Measurements from ENCODE around the gene SLC25A46.
"Not testable (repeated sequence)": the region's sequence is repeated elsewhere in the genome, so short reads cannot be mapped to it uniquely, and the experiment has no call there.

SLC25A46 gene

GRCh38 chr5:110707260-110707844 is 31.5 kb upstream of the SLC25A46 start:
- H3K4me3 ChIP-seq (replicated peaks; ENCODE audit: low read depth, low read length): no peak overlapping the region
- no peak for DNase-seq (ENCODE audit: extremely low read depth, low read depth)

GRCh38 chr5:110716247-110717245 is 22.3 kb upstream of the SLC25A46 start:
- no peak for TF ChIP-seq CTCF (IDR thresholded peaks at IDR 0.05; ENCODE audit: low read depth, low read length, missing control alignments)
- no peak overlapping the region for H3K4me3 ChIP-seq (replicated peaks; ENCODE audit: low read depth, low read length)
- DNase-seq (ENCODE audit: extremely low read depth, low read depth): no peak

More at GRCh38 chr5:110707260-110707844, 31.5 kb upstream of the SLC25A46 start:
- TF ChIP-seq CTCF (IDR thresholded peaks at IDR 0.05; ENCODE audit: low read depth, low read length, missing control alignments): no peak

- H3K4me3 ChIP-seq (replicated peaks; ENCODE audit: low read depth, low read length): no peak overlapping the region
- TF ChIP-seq CTCF (IDR thresholded peaks at IDR 0.05; ENCODE audit: low read depth, low read length, missing control alignments): no peak
- DNase-seq (ENCODE audit: extremely low read depth, low read depth): no peak
These were observed 20.5 kb upstream of the SLC25A46 start for GRCh38 chr5:110718311-110718710.

GRCh38 chr5:110726249-110727024 is 12.4 kb upstream of the SLC25A46 start, which contains the start of gene TMEM232:
Gene TMEM232, minus strand, starts transcription at chr5:110726671. Its CDS starts 59,319 bp downstream, at chr5:110667352.
- H3K4me3 ChIP-seq (replicated peaks; ENCODE audit: low read depth, low read length): peak within 1 kb of the TSS; percentile 28
- TF ChIP-seq CTCF (IDR thresholded peaks at IDR 0.05; ENCODE audit: low read depth, low read length, missing control alignments): no peak
- DNase-seq (ENCODE audit: extremely low read depth, low read depth): peak; percentile 33

- no peak for TF ChIP-seq CTCF (IDR thresholded peaks at IDR 0.05; ENCODE audit: low read depth, low read length, missing control alignments)
- peak overlapping the region; percentile 28 for H3K4me3 ChIP-seq (replicated peaks; ENCODE audit: low read depth, low read length)
These were observed 11.8 kb upstream of the SLC25A46 start for GRCh38 chr5:110727025-110727314.

GRCh38 chr5:110731499-110731898 is 7.3 kb upstream of the SLC25A46 start:
- DNase-seq (ENCODE audit: extremely low read depth, low read depth); H3K4me3 ChIP-seq (replicated peaks; ENCODE audit: low read depth, low read length): not testable (repeated sequence)

More at GRCh38 chr5:110727025-110727314, 11.8 kb upstream of the SLC25A46 start:
- no peak for DNase-seq (ENCODE audit: extremely low read depth, low read depth)
